Measurements from ENCODE around the gene MVP.
A peak's percentile ranks its signal among the peaks of the same experiment; 100 is the strongest.

The MVP gene

GRCh38 chr16:29806641-29807425 is 13.4 kb upstream of the MVP start:
- H3K4me3 ChIP-seq (ENCODE audit: low read depth, low read length), result peak overlapping the region; percentile 62
- no peak for TF ChIP-seq CTCF (IDR thresholded peaks at IDR 0.05; ENCODE audit: low read depth, low read length)

- peak; percentile 73 for TF ChIP-seq CTCF (IDR thresholded peaks at IDR 0.05; ENCODE audit: low read depth, low read length)
- peak overlapping the region; percentile 62 for H3K4me3 ChIP-seq (ENCODE audit: low read depth, low read length)
These were observed 12.6 kb upstream of the MVP start for GRCh38 chr16:29807426-29808218.

- TF ChIP-seq CTCF (IDR thresholded peaks at IDR 0.05; ENCODE audit: low read depth, low read length), result no peak
- peak overlapping the region; percentile 62 for H3K4me3 ChIP-seq (ENCODE audit: low read depth, low read length)
These were observed 11.9 kb upstream of the MVP start for GRCh38 chr16:29808219-29808900.

- peak overlapping the region; percentile 62; the same call in 1 of the 2 replicates for H3K4me3 ChIP-seq (ENCODE audit: low read depth, low read length)
- TF ChIP-seq CTCF (IDR thresholded peaks at IDR 0.05; ENCODE audit: low read depth, low read length), result no peak
These were observed 11.1 kb upstream of the MVP start for GRCh38 chr16:29809031-29809747.

- H3K4me3 ChIP-seq (ENCODE audit: low read depth, low read length), result no peak overlapping the region
- no peak for TF ChIP-seq CTCF (IDR thresholded peaks at IDR 0.05; ENCODE audit: low read depth, low read length)
These were observed 10.2 kb upstream of the MVP start for GRCh38 chr16:29809850-29810698.

GRCh38 chr16:29810699-29811169 is 9.5 kb upstream of the MVP start:
- no peak for TF ChIP-seq CTCF (IDR thresholded peaks at IDR 0.05; ENCODE audit: low read depth, low read length)
- no peak overlapping the region for H3K4me3 ChIP-seq (ENCODE audit: low read depth, low read length)
